ENCODE data around the gene SLC35G2.
"Not testable (repeated sequence)": the region's sequence is repeated elsewhere in the genome, so short reads cannot be mapped to it uniquely, and the experiment has no call there.

The SLC35G2 gene

DNA sequence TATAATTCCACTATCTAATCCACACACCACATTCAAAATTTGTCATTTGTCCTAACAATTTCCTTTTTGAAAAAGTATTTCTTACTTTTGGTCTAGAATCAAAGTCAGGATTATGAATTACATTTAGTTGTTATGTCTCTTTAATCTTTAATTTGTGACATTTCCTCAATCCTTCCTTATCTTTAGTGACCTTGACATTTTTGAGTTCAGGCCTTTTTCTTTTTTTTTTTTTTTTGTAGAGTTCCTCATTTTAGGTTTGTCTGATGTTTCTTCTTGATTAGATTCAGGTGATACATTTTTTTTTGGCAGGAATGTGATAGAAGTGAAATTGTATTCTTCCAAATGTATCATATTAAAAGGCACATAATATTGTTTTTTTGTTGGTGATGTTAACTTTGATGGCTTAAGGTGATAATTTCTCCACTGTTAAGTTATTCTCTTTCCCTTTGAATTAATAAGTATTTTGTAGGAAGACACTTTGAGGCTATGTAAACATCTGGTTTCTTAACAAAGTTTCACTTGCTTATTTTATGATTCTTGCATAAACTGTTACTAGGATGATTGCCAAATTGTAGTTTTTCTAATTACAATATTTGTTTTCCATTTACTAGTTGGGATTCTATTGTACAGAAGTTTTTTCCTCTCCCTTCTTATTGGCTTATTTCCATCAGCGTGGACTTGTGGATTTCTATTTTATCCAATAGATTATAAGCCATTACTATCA lies 16.3 kb downstream of the SLC35G2 start:
- no peak for DNase-seq (ENCODE audit: low read depth in 2 of 2)

GRCh38 chr3:136835813-136836510 lies 17.0 kb downstream of the SLC35G2 start:
- no peak for DNase-seq (ENCODE audit: low read depth in 2 of 2)

GRCh38 chr3:136836511-136837156 lies 17.7 kb downstream of the SLC35G2 start:
- no peak for DNase-seq (ENCODE audit: low read depth in 2 of 2)

DNA sequence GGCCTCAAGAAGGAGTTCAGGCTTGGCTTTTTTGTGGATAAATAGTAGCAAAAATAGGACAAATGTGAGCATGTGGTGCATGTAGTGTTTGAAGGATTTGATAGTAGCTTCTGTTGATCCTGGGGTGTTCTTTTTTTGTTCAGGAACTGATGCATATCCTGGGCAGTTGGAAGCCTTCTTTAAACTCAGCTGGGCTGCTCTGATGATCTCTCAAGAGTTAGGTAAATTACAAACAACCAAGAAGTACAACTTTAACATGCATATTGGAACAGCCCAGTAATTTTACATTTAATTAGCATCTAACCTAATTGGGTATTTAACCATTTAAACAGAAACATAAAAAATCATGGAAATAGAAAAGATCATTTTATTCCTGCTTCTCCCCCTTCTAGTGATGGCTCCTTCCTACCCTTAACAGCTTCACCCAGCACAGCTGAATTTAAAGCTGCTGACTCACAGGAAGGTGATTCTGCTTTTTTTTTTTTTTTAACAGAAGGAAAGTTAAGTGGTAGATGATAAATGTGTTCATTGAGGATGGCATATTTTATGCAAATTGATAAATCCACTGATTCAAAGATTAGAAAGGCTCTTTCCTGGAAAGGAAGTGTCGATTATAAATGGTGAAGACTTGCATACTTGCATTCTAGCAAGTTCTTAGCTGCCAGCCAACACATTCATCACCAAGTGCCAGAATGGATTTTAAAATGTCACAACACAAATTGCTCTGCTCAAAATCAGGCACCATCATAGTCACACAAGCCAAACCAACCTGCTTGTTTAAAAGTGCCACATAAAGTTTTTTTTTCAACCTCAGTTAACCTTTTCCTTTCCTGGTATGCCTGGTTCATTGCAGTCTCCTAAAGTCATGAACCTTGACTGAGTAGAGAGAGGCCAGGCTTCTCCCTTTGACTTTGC lies 20.0 kb downstream of the SLC35G2 start:
- no peak for DNase-seq (ENCODE audit: low read depth in 2 of 2)

- DNase-seq (ENCODE audit: low read depth in 2 of 2) = no peak
Measured at GRCh38 chr3:136839556-136839931, 20.6 kb downstream of the SLC35G2 start.

DNA sequence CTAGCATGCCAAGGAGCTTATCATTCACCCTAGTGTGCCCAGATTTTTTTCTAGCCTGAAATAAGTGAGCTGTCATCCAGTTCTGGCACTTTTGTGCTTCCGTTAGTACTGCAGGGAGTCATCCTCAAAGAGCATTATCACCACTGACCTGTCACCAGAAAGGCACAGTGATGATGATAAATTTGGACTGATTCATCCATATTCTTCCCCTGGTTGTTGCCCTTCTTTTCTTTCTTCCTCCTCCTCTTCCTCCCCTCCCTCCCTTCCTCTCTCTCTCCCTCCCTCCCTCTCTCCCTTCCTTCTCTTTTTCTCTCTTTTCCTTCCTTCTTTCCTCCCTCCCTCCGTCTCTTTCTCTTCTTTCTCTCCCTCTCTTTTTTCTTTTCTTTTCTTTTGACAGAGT lies 21.3 kb downstream of the SLC35G2 start:
- no peak for DNase-seq (ENCODE audit: low read depth in 2 of 2)

GRCh38 chr3:136842294-136842693 lies 23.4 kb downstream of the SLC35G2 start:
- DNase-seq (ENCODE audit: low read depth in 2 of 2) = no peak

GRCh38 chr3:136844724-136845123 lies 25.8 kb downstream of the SLC35G2 start:
- DNase-seq (ENCODE audit: low read depth in 2 of 2) = no peak

- DNase-seq (ENCODE audit: low read depth in 2 of 2) = no peak
Measured at GRCh38 chr3:136852180-136852579, 33.3 kb downstream of the SLC35G2 start.

- no peak for DNase-seq (ENCODE audit: low read depth in 2 of 2)
Measured at GRCh38 chr3:136856665-136857064, 37.7 kb downstream of the SLC35G2 start.

- DNase-seq (ENCODE audit: low read depth in 2 of 2) = no peak
Measured at GRCh38 chr3:136858381-136858780, 39.5 kb downstream of the SLC35G2 start.

GRCh38 chr3:136860541-136860940 lies 41.6 kb downstream of the SLC35G2 start:
- no peak for DNase-seq (ENCODE audit: low read depth in 2 of 2)

DNA sequence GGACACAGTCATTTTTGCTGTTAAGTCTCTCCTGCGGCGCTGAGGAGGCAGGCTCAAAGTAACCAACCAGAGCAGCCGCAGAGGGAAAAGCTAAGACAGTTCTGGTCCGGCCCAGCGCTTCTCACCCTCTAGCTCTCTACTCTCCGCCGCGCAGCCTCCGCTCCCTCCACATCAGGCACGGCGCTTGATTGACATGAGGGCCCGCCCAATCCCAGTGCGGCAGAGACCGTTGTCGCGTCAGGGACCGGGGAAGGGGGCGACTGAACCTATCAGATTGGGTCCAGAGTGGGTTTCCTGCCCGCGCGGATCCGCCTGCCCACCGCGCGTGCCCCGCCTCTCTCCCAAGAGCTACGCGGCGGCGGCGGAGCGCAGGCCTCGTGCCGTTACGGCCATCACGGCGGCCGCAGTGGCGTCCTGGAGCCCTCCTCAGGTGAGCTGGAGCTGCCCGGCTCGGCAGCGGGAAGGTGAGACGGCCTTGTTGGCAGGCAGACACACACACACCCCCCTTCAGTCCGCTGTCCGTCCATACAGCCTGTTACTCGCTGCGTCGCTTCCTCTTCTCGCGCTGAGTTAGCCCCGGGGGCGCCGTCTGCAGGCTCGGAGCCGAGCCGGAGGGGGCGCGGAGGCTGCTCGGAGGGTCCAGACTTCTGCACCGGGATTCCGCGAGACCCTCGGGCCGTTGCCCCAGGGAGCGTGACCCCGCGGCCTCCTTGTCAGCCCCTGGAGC lies 43.1 kb downstream of the SLC35G2 start, which contains the start of gene NCK1:
NCK1 (plus strand) TSS at position 319 of the 727 bp plus-strand sequence. CDS start 65,794 bp downstream, outside the sequence.
- DNase-seq (ENCODE audit: low read depth in 2 of 2) = peak; percentile 95 to 96

GRCh38 chr3:136862617-136863322 lies 43.8 kb downstream of the SLC35G2 start:
- DNase-seq (ENCODE audit: low read depth in 2 of 2) = peak in 1 of 2 experiments; percentile 5

GRCh38 chr3:136869282-136869681 lies 50.4 kb downstream of the SLC35G2 start:
- no peak for DNase-seq (ENCODE audit: low read depth in 2 of 2)

- not testable (repeated sequence) for DNase-seq (ENCODE audit: low read depth in 2 of 2)
Measured at GRCh38 chr3:136872258-136872657, 53.3 kb downstream of the SLC35G2 start.

GRCh38 chr3:136879510-136879909 lies 60.6 kb downstream of the SLC35G2 start:
- not testable (repeated sequence) for DNase-seq (ENCODE audit: low read depth in 2 of 2)

DNA sequence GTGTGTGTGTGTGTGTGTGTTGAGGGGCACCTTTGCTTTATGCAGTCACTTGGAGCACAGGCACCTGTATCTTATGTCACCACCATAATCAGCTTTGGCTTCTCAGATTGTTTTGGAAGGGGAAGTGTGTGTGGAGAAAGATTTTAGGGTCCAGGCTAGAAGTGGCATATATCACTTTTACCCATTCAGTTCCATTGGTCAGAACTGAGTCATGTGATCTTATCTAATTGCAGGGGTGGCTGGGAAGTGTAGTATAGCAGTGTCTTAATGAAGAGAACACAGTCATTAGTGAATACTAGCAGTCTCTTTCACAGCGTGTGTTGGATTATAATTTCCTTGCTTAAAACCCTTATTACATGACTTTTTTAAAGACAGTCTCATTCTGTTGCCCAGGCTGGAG lies 63.6 kb downstream of the SLC35G2 start:
- DNase-seq (ENCODE audit: low read depth in 2 of 2) = no peak

GRCh38 chr3:136883967-136884720 lies 65.2 kb downstream of the SLC35G2 start:
- no peak for DNase-seq (ENCODE audit: low read depth in 2 of 2)

Data from fibroblast of skin of left biceps (primary cell).